Stimulated activated CD4-positive, alpha-beta T cell treated with anti-CD3 and anti-CD28 coated beads, Interleukin-2, amount 100 ng/mL, for 4 hours (primary cell): ENCODE measurements around the gene PUM2.

Experiments
- DNase-seq: peaks from one replicate; pipeline ENCODE4 v3.0.0-alpha.2; 2020; ENCODE audit warnings: low read depth

The PUM2 gene

DNA sequence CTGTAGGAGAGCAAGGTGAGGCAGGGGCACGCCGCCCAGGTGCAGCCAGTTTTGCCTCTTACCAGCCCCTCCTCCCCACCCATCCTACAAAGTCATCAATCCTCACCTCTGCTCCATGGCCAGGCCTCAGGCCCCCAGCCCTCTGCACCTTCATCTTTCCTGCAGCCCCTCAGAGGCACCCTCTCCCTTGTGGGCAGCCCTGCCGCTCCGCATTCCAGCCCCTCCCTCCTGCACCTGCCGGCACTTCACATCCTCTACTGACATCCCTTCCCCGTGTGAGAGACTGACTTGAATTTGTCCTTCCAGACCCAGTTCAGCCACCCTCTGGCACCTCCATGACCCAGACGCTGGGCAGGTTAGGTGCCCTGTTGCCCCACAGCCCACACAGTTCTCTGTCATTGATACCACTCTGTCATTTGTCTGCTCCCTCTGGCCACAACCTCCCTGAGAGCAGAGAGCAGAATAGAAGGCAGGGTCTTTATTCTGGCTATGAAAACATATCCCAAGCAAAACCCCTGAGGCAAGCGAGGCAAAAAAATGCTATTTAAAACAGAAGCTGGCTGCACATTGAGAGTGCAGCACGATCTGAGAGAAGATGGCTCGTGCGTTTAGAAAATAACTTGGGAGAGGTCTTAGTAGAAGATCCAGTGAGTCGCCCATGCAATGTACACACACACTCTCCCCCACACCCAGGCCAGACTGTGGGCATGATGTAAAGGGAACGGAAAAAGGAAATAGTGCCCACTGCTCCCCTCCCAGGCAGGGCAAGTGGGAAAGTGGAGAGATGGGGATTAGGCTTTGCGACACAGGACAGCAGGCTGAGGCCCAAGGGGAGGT is 151.6 kb downstream of the PUM2 start:
- DNase-seq: no peak
